ENCODE measurements around the gene ASAH2. TPM values are rescaled to one million over a fixed set of nuclear protein-coding genes. Genes with fewer than 3 reads are reported as not detected.

Gene ASAH2
- total RNA-seq, 4 donors from 2014 or later = 0.10 to 1.9 (median 0.86) TPM

- intact Hi-C loops (cut with DNase I; ENCODE audit: low total_unique reads) = no loop called here
- H3K27me3 ChIP-seq = no peaks in the 10 kb centered on the region
- no peak overlapping the region for H3K4me3 ChIP-seq
- TF ChIP-seq CTCF (IDR thresholded peaks at IDR 0.05 in 4 of 5, conservative IDR thresholded peaks at IDR 0.05 in 1 of 5) (no peak), POLR2A (IDR thresholded peaks at IDR 0.05) (no peak)
- no peak overlapping the region for H3K27ac ChIP-seq
- ATAC-seq (no peak), DNase-seq (no peak)
- in situ Hi-C loops (cut with MboI; ENCODE audit: low sequenced_read_pairs in 4 of 4) = no loop called here
- H3K4me1 ChIP-seq = no peaks in the 10 kb centered on the region
- H3K9me3 ChIP-seq = no peaks in the 10 kb centered on the region
- no peaks in the 10 kb centered on the region for H3K36me3 ChIP-seq
These were observed 32.1 kb downstream of the ASAH2 start for GRCh38 chr10:50219200-50219599.

- no peak for TF ChIP-seq CTCF (IDR thresholded peaks at IDR 0.05 in 4 of 5, conservative IDR thresholded peaks at IDR 0.05 in 1 of 5)
- no peak for TF ChIP-seq POLR2A (IDR thresholded peaks at IDR 0.05)
- Histone ChIP-seq H3K9me3 (no peaks in the 10 kb centered on the region), H3K36me3 (no peaks in the 10 kb centered on the region), H3K4me1 (no peaks in the 10 kb centered on the region), H3K4me3 (no peak overlapping the region), H3K27ac (no peak overlapping the region), H3K27me3 (no peaks in the 10 kb centered on the region)
- in situ Hi-C loops (cut with MboI; ENCODE audit: low sequenced_read_pairs in 4 of 4) = no loop called here
- no peak for ATAC-seq
- no peak for DNase-seq
- intact Hi-C loops (cut with DNase I; ENCODE audit: low total_unique reads) = no loop called here
These were observed 34.4 kb downstream of the ASAH2 start for GRCh38 chr10:50216894-50217293.

GRCh38 chr10:50216418-50216817 lies 34.9 kb downstream of the ASAH2 start:
- in situ Hi-C loops (cut with MboI; ENCODE audit: low sequenced_read_pairs in 4 of 4) (no loop called here), intact Hi-C loops (cut with DNase I; ENCODE audit: low total_unique reads) (no loop called here)
- no peak for ATAC-seq
- Histone ChIP-seq H3K27me3 (no peaks in the 10 kb centered on the region), H3K27ac (no peak overlapping the region), H3K4me1 (no peaks in the 10 kb centered on the region), H3K9me3 (no peaks in the 10 kb centered on the region), H3K36me3 (no peaks in the 10 kb centered on the region), H3K4me3 (no peak overlapping the region)
- no peak for DNase-seq
- TF ChIP-seq POLR2A (IDR thresholded peaks at IDR 0.05) (no peak), CTCF (IDR thresholded peaks at IDR 0.05 in 4 of 5, conservative IDR thresholded peaks at IDR 0.05 in 1 of 5) (no peak)

- ATAC-seq (no peak), DNase-seq (no peak)
- Histone ChIP-seq H3K27me3 (peaks cover 0 to 2% (median 0%) of the 10 kb centered on the region in 3 donors), H3K4me3 (no peak overlapping the region), H3K9me3 (no peaks in the 10 kb centered on the region), H3K36me3 (no peaks in the 10 kb centered on the region), H3K27ac (no peak overlapping the region), H3K4me1 (no peaks in the 10 kb centered on the region)
- intact Hi-C loops (cut with DNase I; ENCODE audit: low total_unique reads) = no loop called here
- in situ Hi-C loops (cut with MboI; ENCODE audit: low sequenced_read_pairs in 4 of 4) = no loop called here
- TF ChIP-seq POLR2A (IDR thresholded peaks at IDR 0.05) (no peak), CTCF (IDR thresholded peaks at IDR 0.05 in 4 of 5, conservative IDR thresholded peaks at IDR 0.05 in 1 of 5) (no peak)
These were observed 39.6 kb downstream of the ASAH2 start for GRCh38 chr10:50211670-50212069.

GRCh38 chr10:50210876-50211275 lies 40.4 kb downstream of the ASAH2 start:
- no peaks in the 10 kb centered on the region for H3K4me1 ChIP-seq
- no peaks in the 10 kb centered on the region for H3K36me3 ChIP-seq
- intact Hi-C loops (cut with DNase I; ENCODE audit: low total_unique reads) = no loop called here
- DNase-seq = no peak
- H3K9me3 ChIP-seq = no peaks in the 10 kb centered on the region
- TF ChIP-seq POLR2A (IDR thresholded peaks at IDR 0.05) (no peak), CTCF (IDR thresholded peaks at IDR 0.05 in 4 of 5, conservative IDR thresholded peaks at IDR 0.05 in 1 of 5) (no peak)
- peaks cover 0 to 4% (median 0%) of the 10 kb centered on the region in 3 donors for H3K27me3 ChIP-seq
- no peak overlapping the region for H3K27ac ChIP-seq
- ATAC-seq = no peak
- in situ Hi-C loops (cut with MboI; ENCODE audit: low sequenced_read_pairs in 4 of 4) = no loop called here
- no peak overlapping the region for H3K4me3 ChIP-seq

Data from gastrocnemius medialis (tissue), 4 donors.